Naive thymus-derived CD4-positive, alpha-beta T cell (primary cell): ENCODE data around the gene TFRC. TPM values are rescaled to one million over a fixed set of nuclear protein-coding genes. Genes with fewer than 3 reads are reported as not detected.
"Not testable (repeated sequence)": the region's sequence is repeated elsewhere in the genome, so short reads cannot be mapped to it uniquely, and the experiment has no call there.

Source experiments
- ATAC-seq: fragments of 150-1000 bp; cut with Tn5 transposase; 2 replicates; pipeline ENCODE4 v1.10.0; 2021; ENCODE audit warnings: mild to moderate bottlenecking, moderate library complexity
- CTCF ChIA-PET: fragments of 350-600 bp; sonication (Branson Sonifier 250); formaldehyde crosslinking; loops from one replicate; lab custom pipeline; 2021; ENCODE audit warnings: antibody characterized with exemption; lab: Charles Lee
- POLR2A ChIA-PET: fragments of 350-600 bp; sonication (Branson Sonifier 250); formaldehyde crosslinking; loops from one replicate; lab custom pipeline; 2021; ENCODE audit warnings: antibody characterized with exemption, inconsistent platforms; lab: Charles Lee
- DNase-seq, 9 donors: peaks; one replicate each; pipeline versions ENCODE4 v3.0.0 to v3.0.0-alpha.2; 2020 to 2022; ENCODE audit warnings: mixed read lengths in 1 of 9
- H3K27ac ChIP-seq: one replicate; pipeline ENCODE4 v1.7.0; 2013; ENCODE audit warnings: mild to moderate bottlenecking, low read depth, low read length, moderate library complexity
- H3K27me3 ChIP-seq, 2 donors: one replicate each; pipeline ENCODE4 v1.7.0; 2013; ENCODE audit warnings: low read length in 2 of 2, mild to moderate bottlenecking in 2 of 2, moderate library complexity in 2 of 2; ENCODE audit not compliant: control insufficient read depth in 2 of 2, insufficient read depth in 2 of 2
- H3K36me3 ChIP-seq, 3 experiments: 1 replicate in 2 of 3; 2 replicates in 1 of 3; pipeline ENCODE4 v1.7.0; 2013; ENCODE audit warnings: low read length in 3 of 3, mild to moderate bottlenecking in 3 of 3, moderate library complexity in 1 of 3; ENCODE audit not compliant: insufficient read depth in 3 of 3, control insufficient read depth in 2 of 3
- H3K4me1 ChIP-seq, 2 donors: one replicate each; pipeline ENCODE4 v1.7.0; 2013; ENCODE audit warnings: low read length in 2 of 2, mild to moderate bottlenecking in 2 of 2, moderate library complexity in 1 of 2; ENCODE audit not compliant: control insufficient read depth in 2 of 2, insufficient read depth in 2 of 2
- H3K4me3 ChIP-seq: 2 replicates; pipeline ENCODE4 v1.7.0; 2013; ENCODE audit warnings: mild to moderate bottlenecking, low read length
- H3K9me3 ChIP-seq, 3 experiments: 1 replicate in 2 of 3; 2 replicates in 1 of 3; pipeline ENCODE4 v1.7.0; 2013; ENCODE audit warnings: low read length in 3 of 3; ENCODE audit not compliant: control insufficient read depth in 2 of 3
- H3K27ac Mint-ChIP-seq, 9 donors: one replicate each; pipeline ENCODE4 v1.8.0; 2020 to 2022; ENCODE audit warnings: mixed read lengths in 9 of 9, mild to moderate bottlenecking in 8 of 9, moderate library complexity in 5 of 9, inconsistent platforms in 2 of 9
- H3K27me3 Mint-ChIP-seq, 5 donors: one replicate each; pipeline ENCODE4 v1.8.0; 2021 to 2022; ENCODE audit warnings: mixed read lengths in 5 of 5, mild to moderate bottlenecking in 1 of 5
- H3K36me3 Mint-ChIP-seq, 5 donors: one replicate each; pipeline ENCODE4 v1.8.0; 2020 to 2022; ENCODE audit warnings: mixed read lengths in 5 of 5, mild to moderate bottlenecking in 3 of 5, inconsistent platforms in 1 of 5
- H3K4me1 Mint-ChIP-seq, 7 donors: one replicate each; pipeline ENCODE4 v1.8.0; 2020 to 2022; ENCODE audit warnings: mixed read lengths in 7 of 7, mild to moderate bottlenecking in 3 of 7, inconsistent platforms in 1 of 7
- H3K4me3 Mint-ChIP-seq, 10 donors: one replicate each; pipeline ENCODE4 v1.8.0; 2020 to 2022; ENCODE audit warnings: mild to moderate bottlenecking in 10 of 10, mixed read lengths in 10 of 10, moderate library complexity in 6 of 10, inconsistent platforms in 2 of 10
- H3K9me3 Mint-ChIP-seq, 11 donors: one replicate each; pipeline ENCODE4 v1.8.0; 2020 to 2022; ENCODE audit warnings: mixed read lengths in 11 of 11, mild to moderate bottlenecking in 4 of 11, inconsistent platforms in 1 of 11, moderate library complexity in 1 of 11
- intact Hi-C, 2 donors: fragments of 100-400 bp; cut with micrococcal nuclease; formaldehyde crosslinking; loops; one replicate each; pipeline ENCODE4 v1.15.1; 2023
- polyA plus RNA-seq, 2 donors: library from polyadenylated mRNA; unstranded; fragments of 300-500 nt; fragmentation: Illumina TruSeq; gene quantifications; one replicate each; pipeline ENCODE4 v1.2.3, GENCODE V29; 2021
- total RNA-seq, 6 experiments: library from RNA in 5 of 6; stranded (reverse) in 5 of 6; gene quantifications; 1 replicate in 5 of 6; 2 replicates in 1 of 6; pipeline ENCODE4 v1.2.3 and lab custom pipeline; 2021 to 2026

The TFRC gene
- total and polyA plus RNA-seq, 7 experiments from 2014 or later, result 12.6 to 417 (median 60.2) TPM

GRCh38 chr3:196026059-196026458 is 55.8 kb downstream of the TFRC start:
- CTCF ChIA-PET, H3K4me3 Mint-ChIP-seq, ATAC-seq, H3K27me3 ChIP-seq, intact Hi-C loops, H3K36me3 Mint-ChIP-seq, H3K4me1 Mint-ChIP-seq, H3K36me3 ChIP-seq, H3K4me3 ChIP-seq, DNase-seq, H3K9me3 ChIP-seq, H3K4me1 ChIP-seq, POLR2A ChIA-PET, H3K27ac Mint-ChIP-seq, H3K27ac ChIP-seq, H3K9me3 Mint-ChIP-seq: not testable (repeated sequence)
- H3K27me3 Mint-ChIP-seq, result peaks cover 0 to 21% (median 0%) of the 10 kb centered on the region in 5 donors

DNA sequence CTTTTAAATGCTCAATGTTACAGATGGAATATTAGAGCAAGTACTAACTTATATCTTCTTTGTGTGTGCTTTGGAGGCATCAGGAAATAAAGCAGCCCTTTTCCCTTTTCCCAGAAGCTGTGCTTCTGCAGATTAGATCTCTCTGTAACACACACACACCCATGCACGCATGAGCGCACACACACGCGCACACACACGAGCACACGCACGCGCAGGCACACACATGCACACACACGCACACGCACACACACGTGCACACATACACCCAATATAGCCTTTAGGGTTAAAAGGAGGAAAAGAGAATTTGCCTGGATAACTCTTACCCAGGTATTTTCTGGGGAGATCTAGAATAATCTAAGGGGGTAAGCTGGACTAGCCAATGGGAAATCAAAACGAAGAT is 56.9 kb downstream of the TFRC start:
- H3K27me3 ChIP-seq, result no peaks in the 10 kb centered on the region
- Mint-ChIP-seq H3K36me3 (no peaks in the 10 kb centered on the region), H3K9me3 (no peaks in the 10 kb centered on the region), H3K27me3 (peaks cover 0 to 16% (median 3%) of the 10 kb centered on the region in 5 donors), H3K4me3 (no peak overlapping the region), H3K27ac (no peak overlapping the region), H3K4me1 (no peaks in the 10 kb centered on the region)
- no peak overlapping the region for H3K4me3 ChIP-seq
- no peaks in the 10 kb centered on the region for H3K9me3 ChIP-seq
- CTCF ChIA-PET, result no interaction called here
- POLR2A ChIA-PET, result no interaction called here
- no peaks in the 10 kb centered on the region for H3K4me1 ChIP-seq
- no peaks in the 10 kb centered on the region for H3K36me3 ChIP-seq
- intact Hi-C loops, result no loop called here
- ATAC-seq (no peak), DNase-seq (no peak)
- no peak overlapping the region for H3K27ac ChIP-seq

GRCh38 chr3:196023947-196024346 is 57.9 kb downstream of the TFRC start:
- CTCF ChIA-PET, result no interaction called here

DNA sequence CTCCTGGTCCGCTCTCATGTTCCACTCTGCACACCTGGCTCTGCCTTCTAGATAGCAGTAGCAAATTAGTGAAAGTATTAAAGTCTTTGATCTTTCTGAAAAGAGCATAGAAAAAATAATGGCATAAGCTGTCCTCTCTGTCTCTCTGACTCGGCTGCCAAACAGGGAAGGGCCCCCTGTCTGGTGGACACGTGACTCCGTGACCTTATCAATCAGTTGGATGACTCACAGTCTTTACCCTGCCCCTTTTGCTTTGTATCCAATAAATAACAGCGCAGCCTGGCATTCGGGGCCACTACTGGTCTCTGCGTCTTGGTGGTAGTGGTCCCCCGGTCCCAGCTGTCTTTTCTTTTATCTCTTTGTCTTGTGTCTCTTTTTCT is 59.4 kb downstream of the TFRC start:
- H3K9me3 Mint-ChIP-seq, H3K27ac ChIP-seq, H3K36me3 ChIP-seq, ATAC-seq, H3K4me3 Mint-ChIP-seq, H3K27me3 ChIP-seq, H3K4me3 ChIP-seq, H3K4me1 Mint-ChIP-seq, H3K4me1 ChIP-seq, DNase-seq, H3K36me3 Mint-ChIP-seq, H3K9me3 ChIP-seq, POLR2A ChIA-PET, H3K27ac Mint-ChIP-seq: not testable (repeated sequence)
- peaks cover 0 to 24% (median 6%) of the 10 kb centered on the region in 5 donors for H3K27me3 Mint-ChIP-seq
- intact Hi-C loops, result loop anchor here in 1 of 2 donors (2.0 kb wide), 1 partner anchor 174 kb away; no protein-coding TSS in a partner anchor
- CTCF ChIA-PET, result interaction anchor here (1.2 kb wide), 1 partner anchor 19 kb away, joined by 3 read pairs; no protein-coding TSS in a partner anchor

More at GRCh38 chr3:196023947-196024346, 57.9 kb downstream of the TFRC start:
- H3K27ac ChIP-seq, result no peak overlapping the region
- H3K27me3 ChIP-seq, result no peaks in the 10 kb centered on the region
- H3K9me3 ChIP-seq, result no peaks in the 10 kb centered on the region
- DNase-seq, result no peak
- H3K36me3 ChIP-seq, result no peaks in the 10 kb centered on the region
- H3K4me3 ChIP-seq, result no peak overlapping the region
- H3K9me3 Mint-ChIP-seq, result no peaks in the 10 kb centered on the region
- no peak overlapping the region for H3K27ac Mint-ChIP-seq
- no peaks in the 10 kb centered on the region for H3K4me1 Mint-ChIP-seq
- no peak for ATAC-seq
- intact Hi-C loops, result loop anchor here in 1 of 2 donors (2.0 kb wide), 1 partner anchor 173 kb away; no protein-coding TSS in a partner anchor
- no peaks in the 10 kb centered on the region for H3K36me3 Mint-ChIP-seq
- H3K4me3 Mint-ChIP-seq, result no peak overlapping the region
- POLR2A ChIA-PET, result no interaction called here
- H3K4me1 ChIP-seq, result no peaks in the 10 kb centered on the region
- H3K27me3 Mint-ChIP-seq, result peaks cover 0 to 19% (median 3%) of the 10 kb centered on the region in 5 donors

- ChIA-PET CTCF (no interaction called here), POLR2A (interaction anchor here (0.7 kb wide), 1 partner anchor 318 kb away, joined by 5 read pairs; no protein-coding TSS in a partner anchor)
These were observed 61.5 kb downstream of the TFRC start for GRCh38 chr3:196020373-196020772.

GRCh38 chr3:196019576-196019975 is 62.3 kb downstream of the TFRC start:
- H3K27me3 Mint-ChIP-seq, result peaks cover 0 to 14% (median 4%) of the 10 kb centered on the region in 5 donors
- H3K27ac Mint-ChIP-seq, H3K4me1 Mint-ChIP-seq, H3K9me3 Mint-ChIP-seq, intact Hi-C loops, H3K4me1 ChIP-seq, H3K4me3 ChIP-seq, H3K27ac ChIP-seq, H3K4me3 Mint-ChIP-seq, H3K27me3 ChIP-seq, H3K36me3 ChIP-seq, H3K9me3 ChIP-seq, DNase-seq, H3K36me3 Mint-ChIP-seq, CTCF ChIA-PET: not testable (repeated sequence)
- ATAC-seq, result peak; percentile 48
- POLR2A ChIA-PET, result interaction anchor here (0.7 kb wide), 1 partner anchor 318 kb away, joined by 5 read pairs; no protein-coding TSS in a partner anchor

More at GRCh38 chr3:196020373-196020772, 61.5 kb downstream of the TFRC start:
- no peak overlapping the region for H3K27ac ChIP-seq
- no peaks in the 10 kb centered on the region for H3K36me3 ChIP-seq
- H3K36me3 Mint-ChIP-seq, result peaks cover 0 to 7% (median 0%) of the 10 kb centered on the region in 5 donors
- ATAC-seq (no peak), DNase-seq (no peak)
- no peaks in the 10 kb centered on the region for H3K27me3 ChIP-seq
- H3K9me3 Mint-ChIP-seq, result peaks cover 0 to 6% (median 0%) of the 10 kb centered on the region in 11 donors
- no peak overlapping the region for H3K4me3 ChIP-seq
- peaks cover 0 to 14% (median 4%) of the 10 kb centered on the region in 5 donors for H3K27me3 Mint-ChIP-seq
- no peaks in the 10 kb centered on the region for H3K4me1 ChIP-seq
- H3K4me1 Mint-ChIP-seq, result no peaks in the 10 kb centered on the region
- H3K4me3 Mint-ChIP-seq, result no peak overlapping the region
- intact Hi-C loops, result no loop called here
- no peak overlapping the region for H3K27ac Mint-ChIP-seq
- H3K9me3 ChIP-seq, result no peaks in the 10 kb centered on the region

DNA sequence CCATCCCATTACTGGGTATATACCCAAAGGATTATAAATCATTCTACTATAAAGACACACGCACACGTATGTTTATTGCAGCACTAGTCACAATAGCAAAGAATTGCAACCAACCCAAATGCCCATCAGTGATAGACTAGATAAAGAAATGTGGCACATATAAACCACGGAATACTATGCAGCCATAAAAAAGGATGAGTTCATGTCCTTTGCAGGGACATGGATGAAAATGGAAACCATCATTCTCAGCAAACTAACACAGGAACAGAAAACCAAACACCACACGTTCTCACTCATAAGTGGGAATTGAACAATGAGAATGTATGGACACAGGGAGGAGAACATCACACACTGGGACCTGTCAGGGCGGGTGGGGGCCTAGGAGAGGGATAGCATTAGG is 63.7 kb downstream of the TFRC start:
- H3K36me3 Mint-ChIP-seq, H3K27ac Mint-ChIP-seq, DNase-seq, H3K4me3 ChIP-seq, H3K9me3 Mint-ChIP-seq, H3K4me1 Mint-ChIP-seq, intact Hi-C loops, H3K9me3 ChIP-seq, CTCF ChIA-PET, H3K4me1 ChIP-seq, H3K27ac ChIP-seq, ATAC-seq, H3K4me3 Mint-ChIP-seq, H3K27me3 ChIP-seq, POLR2A ChIA-PET, H3K36me3 ChIP-seq: not testable (repeated sequence)
- peaks cover 0 to 14% (median 4%) of the 10 kb centered on the region in 5 donors for H3K27me3 Mint-ChIP-seq
